Endothelial cell of umbilical vein (primary cell): Measurements from ENCODE around the gene ST6GALNAC3. TPM values are rescaled to one million over a fixed set of nuclear protein-coding genes. Genes with fewer than 3 reads are reported as not detected.

Experiments used
- BruUV-seq: library from RNA; stranded (reverse); fragments of 400-500 nt; replicated peaks from 2 replicates; lab custom pipeline; 2021; lab: Mats Ljungman, UMichigan
- CTCF ChIA-PET: fragments of 300-600, 350-600 bp; sonication (Branson Sonifier 250); formaldehyde crosslinking; loops from one replicate; lab custom pipeline; 2021; ENCODE audit warnings: antibody characterized with exemption, inconsistent platforms; lab: Charles Lee
- POLR2A ChIA-PET: fragments of 300-600, 350-600 bp; sonication (Branson Sonifier 250); formaldehyde crosslinking; loops from one replicate; lab custom pipeline; 2021; ENCODE audit warnings: antibody characterized with exemption, inconsistent platforms; lab: Charles Lee
- DNase-seq: peaks from one replicate; pipeline ENCODE4 v3.0.0-alpha.2; 2011; ENCODE audit warnings: low read depth, low spot score
- FAIRE-seq: peaks from 2 replicates; lab custom pipeline; 2011; peaks lifted over from hg19 to GRCh38; lab: Jason Lieb, UNC
- H2AFZ ChIP-seq: 2 replicates; pipeline ENCODE4 v1.6.0; 2012; ENCODE audit warnings: low read depth, low read length, control low read depth, inconsistent platforms
- H3K27ac ChIP-seq: 2 replicates; pipeline ENCODE4 v1.5.1; 2011; ENCODE audit warnings: low read depth, mild to moderate bottlenecking, control low read depth, low read length, moderate library complexity; ENCODE audit not compliant: insufficient read depth
- H3K27me3 ChIP-seq, 2 experiments: 2 replicates each; pipeline versions ENCODE4 v1.6.0 to v1.6.1; 2011; ENCODE audit warnings: low read length in 2 of 2, mixed read lengths in 1 of 2; ENCODE audit not compliant: control insufficient read depth in 2 of 2, insufficient read depth in 2 of 2
- H3K36me3 ChIP-seq, 2 experiments: 2 replicates in 1 of 2; 3 replicates in 1 of 2; pipeline ENCODE4 v1.5.1; 2011; ENCODE audit warnings: low read length in 2 of 2, mild to moderate bottlenecking in 1 of 2, moderate library complexity in 1 of 2; ENCODE audit not compliant: control insufficient read depth in 2 of 2, insufficient read depth in 2 of 2; ENCODE audit errors: extremely low read depth in 1 of 2
- H3K4me1 ChIP-seq: 3 replicates; pipeline ENCODE4 v1.5.1; 2011; ENCODE audit warnings: mild to moderate bottlenecking, low read length; ENCODE audit not compliant: control insufficient read depth, insufficient read depth; ENCODE audit errors: extremely low read depth
- H3K4me2 ChIP-seq: 2 replicates; pipeline ENCODE4 v1.6.1; 2011; ENCODE audit warnings: low read length, control low read depth, mixed read lengths; ENCODE audit not compliant: insufficient read depth
- H3K4me3 ChIP-seq, 3 experiments: fragments of 200-600 bp in 1 of 3; sonication (generic), shearing (Covaris generic) in 1 of 3; replicated peaks in 1 of 3; 2 replicates each; pipeline ENCODE4 v1.5.1; 2011 to 2016; ENCODE audit warnings: control low read depth in 3 of 3, low read length in 3 of 3, mild to moderate bottlenecking in 2 of 3, inconsistent platforms in 1 of 3, low read depth in 1 of 3, moderate library complexity in 1 of 3; ENCODE audit not compliant: insufficient read depth in 1 of 3
- H3K79me2 ChIP-seq: 2 replicates; pipeline ENCODE4 v1.6.0; 2012; ENCODE audit warnings: low read length, inconsistent platforms; ENCODE audit not compliant: control insufficient read depth, insufficient read depth
- H3K9ac ChIP-seq: replicated peaks from 2 replicates; pipeline ENCODE3; 2011; ENCODE audit warnings: low read length, control low read depth; ENCODE audit not compliant: insufficient read depth; ENCODE audit errors: extremely low read depth
- H3K9me1 ChIP-seq: replicated peaks from 3 replicates; pipeline ENCODE4 v1.6.0; 2011; ENCODE audit warnings: mild to moderate bottlenecking, low read length; ENCODE audit not compliant: control insufficient read depth, insufficient read depth; ENCODE audit errors: extremely low read depth
- H3K9me3 ChIP-seq: replicated peaks from 2 replicates; pipeline ENCODE4 v1.5.1; 2012; ENCODE audit warnings: low read length, inconsistent platforms; ENCODE audit not compliant: control insufficient read depth, insufficient read depth
- H4K20me1 ChIP-seq: replicated peaks from 2 replicates; pipeline ENCODE3; 2011; ENCODE audit warnings: mild to moderate bottlenecking, low read length; ENCODE audit not compliant: control insufficient read depth, insufficient read depth; ENCODE audit errors: extremely low read depth
- EZH2 ChIP-seq: IDR thresholded peaks from 2 replicates; pipeline ENCODE4 v1.6.1; 2012; ENCODE audit warnings: borderline replicate concordance, low read depth, mild to moderate bottlenecking, moderate library complexity, low read length, inconsistent platforms; ENCODE audit not compliant: severe bottlenecking
- FOS ChIP-seq: IDR thresholded peaks from 2 replicates; pipeline ENCODE4 v1.6.1; 2011; ENCODE audit warnings: mild to moderate bottlenecking, low read length, moderate library complexity, borderline replicate concordance; ENCODE audit not compliant: insufficient read depth
- GATA2 ChIP-seq: IDR thresholded peaks from 2 replicates; pipeline ENCODE4 v1.7.0; 2011; ENCODE audit warnings: low read depth, mild to moderate bottlenecking, moderate library complexity, mixed read lengths, low read length; ENCODE audit not compliant: insufficient read length, insufficient read depth
- JUN ChIP-seq: IDR thresholded peaks from 2 replicates; pipeline ENCODE4 v1.6.1; 2011; ENCODE audit warnings: borderline replicate concordance, low read depth; ENCODE audit not compliant: insufficient read length, insufficient read depth
- MAX ChIP-seq: IDR thresholded peaks from 2 replicates; pipeline ENCODE4 v1.6.1; 2011; ENCODE audit not compliant: insufficient read depth, insufficient read length
- MYC ChIP-seq: IDR thresholded peaks from one replicate; pipeline ENCODE4 v1.6.1; 2011; ENCODE audit warnings: mild to moderate bottlenecking, low read depth, low read length
- dilution Hi-C: fragments of 300-500 bp; cut with MboI; formaldehyde crosslinking; loops from one replicate; pipeline ENCODE4 v1.15.0; 2019; ENCODE audit warnings: low sequenced_read_pairs; ENCODE audit not compliant: extremely low pct_ligation_motif_present
- intact Hi-C: fragments of 100-400 bp; cut with micrococcal nuclease; formaldehyde crosslinking; loops from one replicate; pipeline ENCODE4 v1.10.0; 2022
- polyA plus RNA-seq, 4 experiments: library from polyadenylated mRNA; depleted of rRNA in 3 of 4; stranded (reverse) in 3 of 4; unstranded in 1 of 4; fragments of >200 nt; gene quantifications; 2 replicates each; pipeline versions ENCODE4 v1.2.1 to v1.2.3, GENCODE V29; 2011 to 2012; ENCODE audit warnings: missing spikeins in 1 of 4
- total RNA-seq: library from RNA; stranded (reverse); gene quantifications from 2 replicates; pipeline ENCODE4 v1.2.3, GENCODE V29; 2021

The ST6GALNAC3 gene
- total and polyA plus RNA-seq, 2 donors (not counting 3 experiments of a cell fraction or from before 2014, with no cell fraction given), result 7.6 to 48.3 TPM

- dilution Hi-C loops, result no loop called here
- H3K9me3 ChIP-seq, result no peaks in the 10 kb centered on the region
- TF ChIP-seq JUN (peak; percentile 60), GATA2 (peak; percentile 61), FOS (peak; percentile 77), MYC (no peak), MAX (no peak), EZH2 (no peak)
- no peak overlapping the region for H3K9ac ChIP-seq
- H3K79me2 ChIP-seq, result no peaks in the 10 kb centered on the region
- no TSS peak for BruUV-seq
- peak; percentile 84 for FAIRE-seq
- no peaks in the 10 kb centered on the region for H3K36me3 ChIP-seq
- ChIA-PET CTCF (interaction anchor here (2.3 kb wide), 1 partner anchor 15 kb away, joined by 6 read pairs; no protein-coding TSS in a partner anchor), POLR2A (no interaction called here)
- no peaks in the 10 kb centered on the region for H3K27me3 ChIP-seq
- no peaks in the 10 kb centered on the region for H3K9me1 ChIP-seq
- H3K4me3 ChIP-seq, result no peak overlapping the region
- peak overlapping the region; percentile 30 for H3K27ac ChIP-seq
- H3K4me2 ChIP-seq, result peak overlapping the region; percentile 45
- H4K20me1 ChIP-seq, result no peaks in the 10 kb centered on the region
- peak; percentile 85 for DNase-seq
- peaks cover 12% of the 10 kb centered on the region for H3K4me1 ChIP-seq
- intact Hi-C loops, result loop anchor here (2.0 to 10.0 kb wide), 2 partner anchors 14 to 194 kb away; partner anchors contain the start of gene ST6GALNAC3
- H2AFZ ChIP-seq, result peak overlapping the region; percentile 12
Observed at GRCh38 chr1:76269155-76269554, 194.6 kb downstream of the ST6GALNAC3 start.

GRCh38 chr1:76274302-76274701 is 199.8 kb downstream of the ST6GALNAC3 start:
- no peaks in the 10 kb centered on the region for H3K79me2 ChIP-seq
- H3K4me1 ChIP-seq, result peaks cover 5% of the 10 kb centered on the region
- H2AFZ ChIP-seq, result no peak overlapping the region
- no peak overlapping the region for H3K4me3 ChIP-seq
- ChIA-PET CTCF (no interaction called here), POLR2A (no interaction called here)
- BruUV-seq, result no TSS peak
- DNase-seq (no peak), FAIRE-seq (no peak)
- intact Hi-C loops, result no loop called here
- no peak overlapping the region for H3K9ac ChIP-seq
- H3K27me3 ChIP-seq, result no peaks in the 10 kb centered on the region
- H4K20me1 ChIP-seq, result no peaks in the 10 kb centered on the region
- TF ChIP-seq GATA2 (peak; percentile 86), MAX (no peak), FOS (no peak)
- no peaks in the 10 kb centered on the region for H3K9me1 ChIP-seq
- no peaks in the 10 kb centered on the region for H3K36me3 ChIP-seq
- H3K9me3 ChIP-seq, result no peaks in the 10 kb centered on the region
- H3K4me2 ChIP-seq, result no peak overlapping the region
- H3K27ac ChIP-seq, result no peak overlapping the region
- dilution Hi-C loops, result no loop called here
